Activated CD4-positive, alpha-beta T cell treated with anti-CD3 and anti-CD28 coated beads for 1 hour (primary cell): ENCODE measurements around the gene DOCK10.

Experiments
- DNase-seq: peaks from one replicate; pipeline ENCODE4 v3.0.0-alpha.2; 2020

Gene DOCK10

DNA sequence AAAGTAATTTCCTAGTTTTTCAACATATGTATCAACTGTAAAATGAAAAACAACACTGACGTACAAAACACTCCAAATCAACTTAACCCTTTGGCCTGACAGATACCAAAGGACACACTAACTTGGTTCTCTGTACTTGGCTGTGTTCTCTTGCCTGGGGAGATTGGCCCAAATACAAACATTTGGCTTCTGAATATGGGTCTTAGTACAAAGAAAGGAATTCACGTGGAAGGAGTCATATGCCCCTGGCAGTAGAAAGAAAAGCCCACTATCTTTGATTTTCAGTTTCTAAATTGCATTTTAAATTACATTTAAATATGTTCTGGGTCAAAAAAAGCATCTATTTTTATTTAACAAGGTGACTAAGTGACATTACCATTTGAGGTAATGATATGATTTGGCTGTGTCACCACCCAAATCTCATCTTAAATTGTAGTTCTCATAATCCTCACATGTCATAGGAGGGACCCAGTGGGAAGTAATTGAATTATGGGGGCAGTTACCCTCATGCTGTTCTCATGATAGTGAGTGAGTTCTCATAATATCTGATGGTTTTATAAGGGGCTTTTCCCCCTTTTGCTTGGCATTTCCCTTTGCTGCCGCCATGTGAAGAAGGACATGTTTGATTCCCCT, 172.6 kb downstream of the DOCK10 start:
- no peak for DNase-seq

DNA sequence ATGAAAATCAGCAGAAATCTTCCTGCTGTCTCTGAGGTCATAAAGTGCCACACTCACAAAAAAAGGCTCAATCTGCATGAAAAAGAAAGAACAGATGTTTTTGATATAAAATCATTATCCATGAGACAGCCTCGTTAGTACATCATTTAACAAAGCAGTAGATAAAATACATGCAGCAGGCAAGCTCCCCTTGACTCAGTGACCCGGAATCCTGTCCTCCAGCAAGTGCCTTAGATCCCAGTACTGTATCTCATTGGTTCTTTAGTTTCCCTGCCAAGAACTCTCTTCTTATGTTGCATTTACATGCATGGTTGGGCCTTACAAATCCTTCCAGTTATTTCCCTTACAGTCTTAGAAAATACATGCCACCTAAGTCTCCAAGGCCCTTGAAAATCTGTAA, 177.3 kb downstream of the DOCK10 start:
- no peak for DNase-seq

DNA sequence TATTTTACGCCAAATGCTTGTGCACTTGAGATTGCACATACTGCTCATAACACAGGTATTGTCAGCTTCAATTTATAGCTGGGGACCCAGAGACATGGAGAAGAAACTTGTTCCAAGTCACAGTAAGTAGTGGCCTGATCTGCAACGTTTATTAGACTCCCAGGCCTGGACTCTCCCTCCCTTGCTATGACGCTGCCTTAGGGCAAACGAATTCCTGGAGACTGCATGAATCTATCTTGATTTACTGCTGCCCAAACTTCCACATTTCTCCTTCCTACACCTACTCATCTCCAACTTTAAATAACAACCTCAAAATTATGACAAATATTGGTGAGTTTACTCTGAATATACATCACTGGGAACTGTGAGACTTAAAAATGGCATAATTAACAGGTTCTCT, 181.0 kb downstream of the DOCK10 start:
- DNase-seq, result no peak

DNA sequence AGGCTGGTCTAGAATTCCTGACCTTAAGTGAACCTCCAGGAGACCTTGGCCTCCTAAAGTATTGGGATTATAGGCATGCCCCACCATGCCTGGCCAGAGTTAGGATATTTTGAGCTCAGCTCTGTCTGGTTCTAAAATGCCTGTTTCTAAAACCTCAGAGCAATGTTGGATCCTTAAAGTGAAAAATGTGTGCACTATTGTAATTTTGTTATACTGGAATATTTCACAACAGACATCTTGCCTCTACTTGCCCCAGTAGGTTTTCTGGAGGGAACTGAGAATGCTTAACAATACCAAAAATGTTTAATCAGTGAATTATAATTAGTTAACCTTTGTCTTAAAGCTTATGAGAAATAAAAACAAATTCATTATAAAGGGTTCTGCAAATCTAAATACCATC, 181.5 kb downstream of the DOCK10 start:
- no peak for DNase-seq

DNA sequence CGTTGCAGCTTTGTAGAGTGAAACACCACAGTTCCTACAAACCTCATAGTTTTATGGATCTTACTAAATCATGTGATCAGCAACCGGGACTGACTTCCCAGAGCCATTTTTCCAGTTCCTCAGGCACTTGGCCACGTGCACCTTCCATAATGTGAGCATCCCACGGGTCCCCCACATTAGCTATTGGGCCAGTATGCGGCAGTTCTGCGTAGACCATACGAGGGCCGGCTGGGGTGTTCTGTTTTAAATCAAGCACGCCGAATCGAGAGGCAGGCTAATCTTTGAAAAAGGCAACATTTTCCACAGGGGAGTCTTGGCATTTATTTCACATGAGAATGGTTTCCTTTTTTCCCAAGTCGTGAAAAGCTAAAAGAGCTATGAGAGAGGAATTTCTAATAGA, 190.5 kb downstream of the DOCK10 start:
- no peak for DNase-seq

DNA sequence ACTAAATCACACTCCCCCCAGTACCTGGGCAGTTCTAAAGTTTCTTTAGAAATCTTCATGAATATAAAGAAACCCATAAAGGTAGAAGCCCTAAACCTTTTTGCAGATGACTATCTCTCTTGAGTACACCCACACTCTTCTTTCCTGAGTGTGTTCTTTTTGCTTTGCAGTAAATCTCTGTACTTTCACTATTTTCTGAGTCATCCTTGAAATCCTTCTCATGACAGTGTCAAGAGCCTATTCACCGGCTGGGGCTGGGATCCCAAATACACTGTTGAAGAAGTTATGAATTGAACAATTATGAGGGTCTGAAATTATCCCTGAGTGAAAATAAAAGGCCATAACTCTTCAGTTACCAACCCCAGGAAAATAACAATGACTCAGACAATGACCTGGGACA, 192.2 kb downstream of the DOCK10 start:
- no peak for DNase-seq

DNA sequence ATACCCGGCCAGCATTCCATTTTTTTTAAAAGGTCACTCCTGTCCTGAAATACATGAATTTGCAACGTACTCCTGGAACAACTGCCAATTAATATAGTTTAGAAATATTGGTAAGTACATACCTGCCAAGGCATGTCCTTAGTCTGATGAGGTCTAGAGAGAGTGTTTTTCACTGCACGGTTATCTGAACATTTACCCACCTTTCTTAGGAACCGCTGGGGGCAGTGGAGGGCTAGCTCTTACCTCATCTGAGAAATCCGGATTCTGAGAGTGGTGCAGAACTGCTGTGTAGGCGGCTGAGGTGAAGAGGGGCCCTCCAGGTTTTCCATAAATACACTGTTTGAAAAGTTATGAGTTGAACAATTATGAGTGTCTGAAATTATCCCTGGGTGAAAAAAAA, 193.0 kb downstream of the DOCK10 start:
- no peak for DNase-seq

DNA sequence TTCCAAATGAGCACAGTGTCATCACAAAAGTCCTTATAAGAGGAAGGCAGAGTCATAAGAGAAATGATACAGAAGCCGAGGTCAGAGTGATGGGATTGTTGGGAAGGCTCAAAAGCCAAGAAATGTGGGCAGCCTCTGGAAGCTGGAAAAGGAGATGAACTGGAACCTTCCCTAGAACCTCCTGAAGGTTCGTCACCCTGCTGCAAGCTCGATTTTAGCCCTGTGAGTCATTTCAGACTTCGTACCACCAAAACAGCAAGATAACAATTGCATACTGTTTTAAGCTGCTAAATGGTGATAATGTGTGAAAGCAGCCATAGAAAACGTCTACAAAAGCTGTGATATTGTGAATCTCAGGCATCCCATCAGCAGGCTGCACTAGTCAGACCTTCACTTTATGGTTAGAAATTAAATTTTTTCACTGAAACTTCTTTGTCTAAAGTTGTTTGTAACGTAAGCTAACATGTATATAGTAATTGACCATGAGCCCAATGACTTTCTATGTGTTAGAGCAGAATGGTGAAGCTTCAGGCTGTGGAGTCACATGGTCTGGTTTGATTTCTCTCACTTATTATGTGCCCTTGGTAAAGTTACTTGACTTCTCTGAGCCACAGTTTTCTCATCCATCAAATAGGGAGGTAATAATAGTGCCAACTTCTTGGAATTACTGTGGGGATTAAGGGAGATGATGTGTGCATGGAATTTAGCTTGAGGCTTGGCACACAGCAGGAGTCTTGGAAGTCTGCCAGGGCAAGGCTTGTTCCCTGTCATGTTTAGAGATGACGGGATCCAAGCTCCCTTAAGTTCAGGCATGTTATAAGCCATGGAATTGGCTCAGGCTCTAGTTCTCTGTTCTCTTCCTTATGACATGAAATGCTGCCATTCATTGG, 194.1 kb downstream of the DOCK10 start:
- no peak for DNase-seq

DNA sequence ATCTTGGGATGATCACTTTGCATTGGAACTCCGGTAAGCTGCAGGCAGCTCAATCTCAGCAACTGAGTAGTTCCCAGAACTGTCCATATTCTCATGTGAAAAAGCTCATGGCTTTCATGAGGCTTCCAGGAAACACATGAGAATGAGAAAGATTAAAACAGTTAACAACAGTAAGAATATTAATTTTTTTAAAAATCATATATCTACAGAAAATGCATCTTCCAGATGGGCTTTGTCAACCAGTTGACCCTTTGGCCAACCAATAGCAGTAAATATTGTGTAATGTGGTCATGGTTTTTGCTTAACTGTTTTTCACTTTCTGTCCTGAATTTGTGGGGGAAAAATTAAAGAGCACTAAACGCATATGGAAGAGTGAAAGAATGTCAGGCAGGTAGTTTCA, 194.9 kb downstream of the DOCK10 start:
- no peak for DNase-seq

DNA sequence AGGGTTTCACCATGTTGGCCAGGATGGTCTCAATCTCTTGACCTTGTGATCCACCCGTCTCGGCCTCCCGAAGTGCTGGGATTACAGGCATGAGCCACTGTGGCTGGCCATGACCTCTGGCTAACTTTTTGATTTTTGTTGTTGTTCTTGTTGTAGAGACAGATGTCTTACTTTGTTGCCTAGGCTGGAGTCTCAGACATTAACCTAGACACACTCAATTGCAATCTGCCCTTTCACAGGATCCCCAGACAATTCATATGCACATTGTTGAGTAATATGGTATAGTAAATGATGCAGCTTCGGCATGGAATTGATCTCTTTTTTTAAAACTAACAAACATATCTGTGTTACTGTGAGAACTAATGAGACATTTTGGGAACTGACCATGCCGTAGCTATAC, 195.6 kb downstream of the DOCK10 start:
- no peak for DNase-seq

DNA sequence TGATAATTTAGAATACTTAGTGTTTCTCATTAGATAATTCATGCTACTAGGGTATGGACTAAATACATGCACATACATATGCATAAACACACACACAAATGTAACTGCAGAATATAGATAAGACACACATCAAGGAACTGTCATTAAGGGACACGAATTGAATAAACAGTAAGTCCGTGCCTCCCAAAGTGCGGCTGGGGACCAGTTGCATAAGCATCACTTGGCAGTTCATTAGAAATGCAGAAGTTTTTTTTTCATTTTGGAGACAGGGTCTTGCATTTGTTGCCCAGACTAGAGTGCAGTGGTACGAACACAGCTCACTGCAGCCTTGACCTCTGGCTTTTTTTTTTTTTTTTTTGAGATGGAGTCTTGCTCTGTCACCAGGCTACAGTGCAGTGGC, 196.1 kb downstream of the DOCK10 start:
- no peak for DNase-seq

DNA sequence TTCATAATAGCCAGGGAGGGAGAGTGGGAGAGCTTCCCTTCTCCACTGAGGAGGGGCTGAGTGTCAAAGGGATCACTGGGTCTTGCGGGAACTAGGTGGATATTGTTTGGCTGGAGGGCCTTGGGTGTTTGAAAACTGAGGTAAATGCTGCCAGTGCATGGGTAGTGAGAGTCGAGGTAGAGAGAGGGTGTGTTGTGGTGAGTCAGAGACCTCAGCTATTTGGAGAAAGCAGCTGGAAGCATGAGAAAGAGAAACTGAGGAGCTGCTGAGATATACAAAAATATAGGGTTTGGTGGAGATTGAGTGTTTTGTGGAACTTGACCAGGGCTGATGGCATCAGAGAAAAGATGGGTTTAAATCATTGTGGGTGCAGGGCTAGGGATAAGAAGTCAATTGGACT, 199.1 kb downstream of the DOCK10 start:
- DNase-seq, result no peak

DNA sequence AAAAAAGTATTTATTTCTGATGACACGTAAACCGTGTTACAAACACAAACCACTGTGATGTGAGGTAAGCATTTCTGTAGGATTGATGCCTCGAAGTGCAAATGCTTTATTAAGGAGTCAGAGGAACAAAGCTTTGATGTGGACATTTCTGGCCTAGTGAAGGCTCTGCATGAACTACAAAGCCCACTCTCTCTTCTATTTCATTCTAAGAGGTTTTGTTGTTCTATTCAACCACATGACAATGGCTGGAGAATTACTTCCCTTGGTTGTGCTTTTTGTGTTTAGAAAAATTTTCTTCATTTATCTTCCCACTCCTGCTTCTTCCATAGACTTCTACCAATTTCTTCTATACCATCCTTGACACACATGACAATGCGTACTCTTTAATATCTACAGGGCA, 200.4 kb downstream of the DOCK10 start:
- no peak for DNase-seq

DNA sequence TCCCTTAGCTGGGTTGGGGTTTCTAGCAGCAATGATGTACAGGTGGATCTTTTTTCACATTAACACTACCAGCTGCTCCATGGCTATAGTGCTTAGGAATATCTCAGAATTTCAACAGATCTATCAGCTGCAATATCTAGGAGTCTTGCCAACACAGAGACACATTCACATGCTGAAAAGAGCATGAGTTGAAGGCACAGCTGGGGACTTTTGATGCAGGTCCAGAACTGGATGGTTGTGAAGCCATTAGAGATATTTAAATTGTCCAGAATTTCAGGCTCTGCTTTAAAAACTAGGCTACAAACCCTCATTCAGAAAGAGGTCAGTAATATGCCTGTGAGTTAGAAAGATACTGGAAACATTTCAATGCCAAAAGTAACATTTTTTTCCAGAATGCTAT, 203.9 kb downstream of the DOCK10 start:
- no peak for DNase-seq

DNA sequence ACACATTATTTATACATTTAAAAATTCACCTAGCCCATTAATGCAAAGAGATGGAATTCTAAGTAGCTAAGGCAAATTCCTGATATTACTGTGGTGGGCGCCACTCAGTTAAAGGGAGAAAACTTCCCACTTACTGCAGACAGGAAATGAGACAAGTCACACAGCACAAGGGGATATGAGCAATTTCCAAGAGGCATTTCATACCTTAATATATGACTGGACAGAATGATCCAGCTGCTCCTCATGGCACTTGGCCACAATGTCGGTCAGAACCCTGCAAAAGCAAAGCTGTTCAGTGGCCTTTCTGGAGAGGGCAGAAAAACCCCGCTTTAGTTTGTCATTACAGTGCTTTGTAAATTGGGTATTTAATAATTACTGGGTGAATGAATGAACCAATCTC, 204.7 kb downstream of the DOCK10 start:
- DNase-seq, result no peak

DNA sequence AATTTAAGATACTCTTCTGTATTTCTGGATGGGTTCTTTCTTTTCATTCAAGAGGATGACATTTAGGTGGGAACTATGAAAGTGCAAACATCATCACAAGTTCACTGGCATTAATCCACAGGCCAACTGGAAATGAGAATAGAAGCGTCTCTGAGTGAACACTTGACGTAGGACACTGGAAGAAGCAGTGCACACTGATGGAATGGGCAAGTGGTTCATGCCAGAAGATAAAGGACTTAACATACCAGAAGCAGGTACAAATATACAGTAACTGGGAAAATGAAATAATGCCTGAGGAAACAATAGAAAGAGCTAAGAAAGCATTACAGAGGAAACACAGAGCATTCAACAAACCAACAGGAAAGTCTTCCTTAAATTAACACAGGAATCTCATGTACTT, 205.2 kb downstream of the DOCK10 start:
- DNase-seq, result no peak

DNA sequence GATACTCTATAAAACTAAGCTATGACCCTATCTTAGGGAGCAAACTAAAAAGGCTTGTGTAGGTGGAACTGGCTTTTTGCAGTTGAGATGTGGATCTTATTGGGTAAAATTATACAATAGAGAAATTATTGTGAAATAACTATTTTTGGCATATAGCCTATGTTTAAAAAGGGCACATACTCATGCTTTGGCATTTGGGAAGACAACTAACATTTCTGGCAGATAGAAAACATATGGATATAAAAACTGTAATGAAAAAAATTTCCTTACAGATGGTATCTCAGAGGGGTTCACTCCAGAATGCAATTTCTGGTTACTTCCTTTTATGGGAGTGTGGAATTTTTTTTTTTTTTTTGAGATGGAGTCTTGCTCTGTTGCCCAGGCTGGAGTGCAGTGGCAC, 206.0 kb downstream of the DOCK10 start:
- no peak for DNase-seq

DNA sequence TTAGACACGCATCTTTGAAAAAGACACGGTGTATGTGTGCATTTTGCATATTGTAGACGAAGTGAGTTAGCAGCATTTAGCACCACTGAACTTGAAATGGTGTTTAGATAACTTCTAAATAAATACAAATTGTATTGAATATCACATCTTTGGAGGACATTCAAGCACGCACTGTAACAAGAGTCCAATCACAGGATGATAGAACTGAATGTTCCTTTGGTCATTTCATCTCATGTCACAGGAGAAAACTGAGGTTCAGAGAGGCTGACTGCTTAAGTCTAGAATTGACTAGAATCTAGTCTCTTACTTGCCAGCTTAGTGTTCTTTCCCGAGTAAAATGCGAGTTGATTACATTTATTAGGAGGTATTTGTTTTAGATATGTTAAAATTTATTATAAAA, 206.9 kb downstream of the DOCK10 start:
- no peak for DNase-seq

DNA sequence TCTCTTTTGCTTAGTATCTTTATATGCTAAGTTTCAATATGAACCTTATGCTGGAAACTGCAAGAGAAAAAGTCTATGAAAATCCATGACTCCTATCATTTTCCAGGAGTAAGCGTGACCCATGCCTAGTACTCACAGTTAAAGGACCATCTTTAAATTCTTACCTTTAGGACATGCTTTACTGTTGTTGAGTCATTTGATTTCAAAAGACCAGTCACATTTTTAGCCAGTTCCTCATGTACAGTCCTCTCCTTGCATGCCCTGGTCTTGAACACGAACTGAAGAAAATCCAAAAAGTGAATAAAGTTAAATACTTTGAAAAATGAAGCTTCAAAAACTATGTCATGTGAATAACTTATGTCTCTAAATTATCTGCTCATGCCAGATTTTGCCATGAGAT, 208.3 kb downstream of the DOCK10 start:
- DNase-seq, result no peak

DNA sequence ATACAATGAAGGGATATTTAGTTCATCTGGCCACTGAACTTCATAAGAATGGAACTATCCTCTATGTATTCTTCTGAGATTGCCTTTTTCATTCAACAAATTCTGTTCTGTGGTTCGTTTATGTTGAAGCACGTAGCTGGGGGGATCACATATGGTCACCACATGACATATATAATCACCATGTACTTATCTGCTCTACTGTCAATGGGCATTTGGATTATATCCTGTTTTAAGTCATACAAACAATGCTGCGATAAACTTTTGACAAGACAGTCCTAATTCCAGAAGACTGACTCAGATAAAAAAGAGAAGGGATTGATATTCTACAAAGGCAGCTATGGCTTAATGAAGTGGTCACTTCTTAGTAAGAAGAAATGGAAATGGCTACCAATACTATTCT, 210.1 kb downstream of the DOCK10 start:
- DNase-seq, result no peak

DNA sequence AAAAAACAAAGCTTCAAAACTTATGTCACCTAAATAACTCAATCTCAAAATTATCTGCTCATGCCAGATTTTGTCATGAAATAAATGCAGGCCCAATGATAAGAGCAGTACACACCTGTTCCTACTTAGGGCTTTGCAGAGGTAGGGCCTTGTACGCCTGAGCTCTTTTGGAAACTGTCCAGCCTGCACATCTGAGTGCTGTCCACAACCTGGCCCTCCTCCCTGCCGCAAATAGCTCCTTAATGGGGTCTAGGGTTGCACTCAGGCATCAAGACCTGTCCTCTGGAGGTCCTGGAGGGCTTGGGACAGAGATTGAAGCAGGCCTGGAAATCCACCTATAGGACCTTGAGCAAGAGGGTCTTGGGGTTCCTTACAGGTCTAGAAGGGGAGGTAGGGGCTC, 210.7 kb downstream of the DOCK10 start:
- DNase-seq, result no peak

DNA sequence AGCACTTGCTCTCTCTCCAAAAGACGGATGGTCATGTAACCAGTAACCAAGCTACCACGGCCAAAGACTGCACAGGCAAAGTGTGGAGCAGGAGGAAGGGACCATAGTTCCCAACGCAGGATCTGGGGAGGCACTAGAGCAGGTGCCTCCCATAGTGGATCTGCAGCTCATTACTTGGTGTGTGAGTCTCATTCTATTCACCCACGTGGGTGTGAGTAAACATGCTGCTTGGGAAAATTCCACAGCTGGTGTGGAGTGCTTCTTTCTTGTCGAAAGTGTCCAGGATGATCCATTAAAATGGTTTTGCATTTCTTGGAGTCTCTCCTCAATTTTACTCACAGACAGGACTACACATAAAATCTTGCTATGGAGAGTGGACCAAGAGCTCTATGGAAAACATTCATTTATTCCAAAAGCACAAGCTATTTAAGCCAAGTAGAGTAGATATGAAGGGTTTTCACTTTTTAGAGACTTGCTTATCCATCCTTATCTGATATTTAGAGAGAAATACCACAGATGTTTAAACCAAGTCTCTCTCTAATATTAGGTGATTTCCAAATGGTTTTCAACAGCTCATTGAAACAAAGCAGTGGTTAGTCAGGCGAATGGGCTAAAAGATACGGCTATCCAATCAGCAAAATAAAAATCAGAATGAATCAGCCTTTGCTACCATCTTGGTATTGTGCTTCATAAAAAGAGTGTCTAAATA, 221.8 kb downstream of the DOCK10 start:
- DNase-seq, result no peak

DNA sequence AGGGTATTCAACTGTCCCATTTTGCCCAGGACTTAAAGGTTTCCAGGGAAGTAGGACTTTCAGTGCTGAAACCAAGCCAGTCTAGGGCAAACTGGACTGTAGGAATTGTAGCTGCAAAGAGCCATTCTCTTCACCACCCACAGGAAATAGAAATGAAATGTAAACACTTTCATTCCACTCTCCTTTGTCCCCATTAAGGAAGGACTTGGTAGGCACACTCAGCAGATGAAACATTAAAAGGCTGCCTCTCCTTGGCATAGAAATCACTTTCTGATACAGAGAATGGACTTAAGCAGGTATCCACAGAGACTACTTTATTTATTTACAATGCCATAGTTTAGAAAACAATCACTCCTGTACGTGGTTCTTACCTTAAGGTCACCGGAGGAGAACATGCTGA, 223.2 kb downstream of the DOCK10 start:
- no peak for DNase-seq

DNA sequence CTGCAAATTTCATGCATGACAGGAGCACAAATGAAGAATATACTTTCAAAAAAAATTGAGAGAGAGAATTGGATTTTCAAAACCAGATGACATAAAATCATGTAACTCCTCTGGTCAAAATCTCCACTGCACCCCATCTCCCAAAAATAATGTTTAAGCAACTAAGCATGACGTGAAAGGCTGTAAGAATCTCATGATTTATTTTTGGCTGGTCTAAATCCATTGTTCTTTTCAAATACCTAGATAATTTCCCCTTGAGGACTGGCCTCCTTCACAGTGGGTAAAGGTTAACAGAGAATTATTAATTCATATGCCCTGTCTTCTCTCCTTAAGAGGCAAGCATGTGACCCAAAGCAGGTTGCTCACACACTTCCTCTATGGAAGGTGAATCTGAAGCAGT, 224.6 kb downstream of the DOCK10 start:
- DNase-seq, result no peak
